ENCODE measurements around the gene RNF13. TPM values are rescaled to one million over a fixed set of nuclear protein-coding genes. Genes with fewer than 3 reads are reported as not detected.

Gene RNF13
- total RNA-seq, 1 experiment from 2014 or later, result 108 TPM

DNA sequence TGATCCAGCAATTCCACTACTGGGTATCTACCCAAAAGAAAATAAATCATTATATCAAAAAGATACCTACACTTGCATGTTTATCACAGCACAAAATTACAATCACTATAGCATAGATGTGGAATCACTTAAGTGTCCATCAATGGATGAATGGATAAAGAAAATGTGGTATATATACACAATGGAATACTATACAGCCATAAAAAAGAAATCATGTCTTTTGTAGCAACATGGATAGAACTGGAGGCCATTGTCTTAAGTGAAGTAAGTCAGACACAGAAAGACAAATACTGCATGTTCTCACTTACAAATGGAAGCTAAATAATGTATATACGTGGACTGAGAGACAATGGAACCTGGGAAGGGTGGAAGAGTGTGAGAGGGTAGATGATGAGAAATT lies 185.9 kb downstream of the RNF13 start:
- no TSS peak for BruUV-seq (replicated peaks)
- CTCF ChIA-PET, result no interaction called here

DNA sequence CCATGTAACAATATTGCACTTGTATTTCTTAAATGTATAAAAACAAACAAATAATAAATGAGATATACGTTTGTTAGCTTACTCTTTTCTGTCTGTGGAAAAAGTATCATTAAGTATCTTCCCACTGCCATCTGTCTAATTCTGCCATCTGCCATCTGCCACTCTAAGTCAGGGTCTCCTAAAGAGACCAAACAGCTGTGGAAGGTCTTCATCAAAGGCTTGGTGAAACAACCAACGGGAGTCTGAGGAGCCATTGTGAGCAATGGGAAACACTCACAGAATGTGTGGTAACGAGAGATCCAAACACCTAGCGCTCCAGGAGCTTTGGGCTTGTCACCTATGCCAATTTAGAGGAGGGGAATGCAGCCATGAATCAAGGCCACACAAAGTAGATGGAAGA lies 186.4 kb downstream of the RNF13 start:
- CTCF ChIA-PET, result no interaction called here
- no peak overlapping the region for H3K27ac Mint-ChIP-seq (ENCODE audit: unreplicated experiment)
- peaks cover 8% of the 10 kb centered on the region for H3K9me3 Mint-ChIP-seq (ENCODE audit: low read depth, unreplicated experiment)
- no peaks in the 10 kb centered on the region for H3K4me1 Mint-ChIP-seq (ENCODE audit: low read depth, unreplicated experiment)
- BruUV-seq (replicated peaks), result no TSS peak
- TF ChIP-seq, protein P1, sequence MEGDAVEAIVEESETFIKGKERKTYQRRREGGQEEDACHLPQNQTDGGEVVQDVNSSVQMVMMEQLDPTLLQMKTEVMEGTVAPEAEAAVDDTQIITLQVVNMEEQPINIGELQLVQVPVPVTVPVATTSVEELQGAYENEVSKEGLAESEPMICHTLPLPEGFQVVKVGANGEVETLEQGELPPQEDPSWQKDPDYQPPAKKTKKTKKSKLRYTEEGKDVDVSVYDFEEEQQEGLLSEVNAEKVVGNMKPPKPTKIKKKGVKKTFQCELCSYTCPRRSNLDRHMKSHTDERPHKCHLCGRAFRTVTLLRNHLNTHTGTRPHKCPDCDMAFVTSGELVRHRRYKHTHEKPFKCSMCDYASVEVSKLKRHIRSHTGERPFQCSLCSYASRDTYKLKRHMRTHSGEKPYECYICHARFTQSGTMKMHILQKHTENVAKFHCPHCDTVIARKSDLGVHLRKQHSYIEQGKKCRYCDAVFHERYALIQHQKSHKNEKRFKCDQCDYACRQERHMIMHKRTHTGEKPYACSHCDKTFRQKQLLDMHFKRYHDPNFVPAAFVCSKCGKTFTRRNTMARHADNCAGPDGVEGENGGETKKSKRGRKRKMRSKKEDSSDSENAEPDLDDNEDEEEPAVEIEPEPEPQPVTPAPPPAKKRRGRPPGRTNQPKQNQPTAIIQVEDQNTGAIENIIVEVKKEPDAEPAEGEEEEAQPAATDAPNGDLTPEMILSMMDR (IDR thresholded peaks at IDR 0.05; ENCODE audit: unreplicated experiment), result no peak
- no peak for DNase-seq
- H3K36me3 Mint-ChIP-seq (ENCODE audit: insufficient read depth, unreplicated experiment), result no peaks in the 10 kb centered on the region
- H3K4me3 Mint-ChIP-seq (ENCODE audit: low read depth, unreplicated experiment), result no peak overlapping the region
- intact Hi-C loops (cut with micrococcal nuclease; ENCODE audit: unreplicated experiment), result no loop called here
- peaks cover 9% of the 10 kb centered on the region for H3K27me3 Mint-ChIP-seq (ENCODE audit: unreplicated experiment)

More for the DNA sequence above, 185.9 kb downstream of the RNF13 start:
- intact Hi-C loops (cut with micrococcal nuclease; ENCODE audit: unreplicated experiment), result no loop called here
- H3K9me3 Mint-ChIP-seq (ENCODE audit: low read depth, unreplicated experiment), result peaks cover 8% of the 10 kb centered on the region
- no peak for DNase-seq
- H3K4me3 Mint-ChIP-seq (ENCODE audit: low read depth, unreplicated experiment), result no peak overlapping the region
- no peaks in the 10 kb centered on the region for H3K4me1 Mint-ChIP-seq (ENCODE audit: low read depth, unreplicated experiment)
- H3K27ac Mint-ChIP-seq (ENCODE audit: unreplicated experiment), result no peak overlapping the region
- H3K36me3 Mint-ChIP-seq (ENCODE audit: insufficient read depth, unreplicated experiment), result no peaks in the 10 kb centered on the region
- H3K27me3 Mint-ChIP-seq (ENCODE audit: unreplicated experiment), result peaks cover 9% of the 10 kb centered on the region
- TF ChIP-seq, protein P1 (IDR thresholded peaks at IDR 0.05; ENCODE audit: unreplicated experiment), result no peak

DNA sequence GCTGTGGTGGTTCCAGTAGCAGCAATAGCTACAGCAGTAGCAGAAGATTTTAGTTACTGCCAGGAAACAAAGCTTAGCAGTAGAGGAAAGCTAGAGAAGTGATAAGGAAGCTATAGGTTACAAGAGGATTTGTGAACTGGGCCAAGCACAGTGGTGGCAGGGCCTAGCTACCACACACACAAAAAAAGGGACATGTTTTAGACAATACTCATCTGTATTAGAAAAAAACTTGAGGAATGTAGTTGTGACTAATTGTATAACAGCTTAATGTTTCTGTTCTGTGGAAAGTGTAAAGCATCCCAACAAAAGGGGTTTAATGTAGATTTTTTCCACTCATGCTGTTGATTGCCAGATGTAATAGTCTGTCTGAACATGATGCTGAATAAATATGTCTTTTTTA lies 187.6 kb downstream of the RNF13 start:
- BruUV-seq (replicated peaks), result no TSS peak
- peaks cover 8% of the 10 kb centered on the region for H3K27me3 Mint-ChIP-seq (ENCODE audit: unreplicated experiment)
- H3K4me1 Mint-ChIP-seq (ENCODE audit: low read depth, unreplicated experiment), result no peaks in the 10 kb centered on the region
- H3K4me3 Mint-ChIP-seq (ENCODE audit: low read depth, unreplicated experiment), result no peak overlapping the region
- DNase-seq, result no peak
- CTCF ChIA-PET, result no interaction called here
- H3K27ac Mint-ChIP-seq (ENCODE audit: unreplicated experiment), result no peak overlapping the region
- TF ChIP-seq, protein P1 (IDR thresholded peaks at IDR 0.05; ENCODE audit: unreplicated experiment), result no peak
- no peaks in the 10 kb centered on the region for H3K36me3 Mint-ChIP-seq (ENCODE audit: insufficient read depth, unreplicated experiment)
- intact Hi-C loops (cut with micrococcal nuclease; ENCODE audit: unreplicated experiment), result no loop called here
- peaks cover 5% of the 10 kb centered on the region for H3K9me3 Mint-ChIP-seq (ENCODE audit: low read depth, unreplicated experiment)

DNA sequence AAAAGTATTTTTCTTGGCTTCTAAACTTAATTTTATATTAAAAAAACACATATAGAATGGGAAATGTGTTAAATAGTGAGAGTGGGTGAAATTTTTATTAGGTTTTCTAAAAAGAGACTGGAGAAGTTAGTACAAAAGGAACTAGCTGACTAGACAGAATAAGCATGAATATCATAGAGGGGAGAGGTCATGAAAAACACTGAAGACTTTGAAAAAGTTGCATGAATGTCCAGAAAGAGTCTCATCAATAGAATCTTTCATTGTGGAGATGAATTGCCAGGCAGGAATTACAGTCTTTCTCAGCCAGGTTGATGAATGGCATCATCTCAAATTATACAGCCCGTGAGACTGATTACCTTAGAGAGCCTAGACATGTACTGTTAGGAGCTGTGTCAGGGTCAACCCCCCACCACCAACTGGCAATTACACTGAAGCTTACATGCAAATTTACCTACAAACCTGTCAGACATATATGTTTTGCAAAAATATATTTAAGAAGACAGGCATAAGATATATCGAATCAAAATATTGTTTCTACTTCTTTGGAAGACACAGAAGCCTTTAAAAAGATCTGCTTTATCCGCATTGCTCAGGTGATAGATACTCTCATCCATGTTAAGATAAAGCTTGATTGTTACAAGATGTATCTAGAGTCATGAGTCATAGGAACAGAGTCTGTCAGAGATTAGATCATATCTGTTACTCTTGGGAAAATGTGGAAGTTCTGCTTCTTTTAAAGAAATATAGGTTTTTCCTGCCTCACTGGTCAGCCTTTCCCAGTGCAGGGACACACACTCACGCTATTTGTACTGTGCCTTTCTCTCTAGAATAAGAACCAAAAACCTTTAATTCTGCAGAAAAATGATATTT lies 192.5 kb downstream of the RNF13 start:
- Mint-ChIP-seq H3K4me3 (ENCODE audit: low read depth, unreplicated experiment) (no peak overlapping the region), H3K27ac (ENCODE audit: unreplicated experiment) (no peak overlapping the region), H3K27me3 (ENCODE audit: unreplicated experiment) (no peaks in the 10 kb centered on the region), H3K36me3 (ENCODE audit: insufficient read depth, unreplicated experiment) (no peaks in the 10 kb centered on the region), H3K4me1 (ENCODE audit: low read depth, unreplicated experiment) (no peaks in the 10 kb centered on the region), H3K9me3 (ENCODE audit: low read depth, unreplicated experiment) (no peaks in the 10 kb centered on the region)
- intact Hi-C loops (cut with micrococcal nuclease; ENCODE audit: unreplicated experiment), result no loop called here
- BruUV-seq (replicated peaks), result no TSS peak
- CTCF ChIA-PET, result interaction anchor here (1.2 kb wide), 1 partner anchor 14 kb away, joined by 3 read pairs; no protein-coding TSS in a partner anchor
- TF ChIP-seq, protein P1 (IDR thresholded peaks at IDR 0.05; ENCODE audit: unreplicated experiment), result no peak
- DNase-seq, result no peak
